Measurements from ENCODE around the gene CST1. TPM values are rescaled to one million over a fixed set of nuclear protein-coding genes. Genes with fewer than 3 reads are reported as not detected.

Gene CST1, protein sequence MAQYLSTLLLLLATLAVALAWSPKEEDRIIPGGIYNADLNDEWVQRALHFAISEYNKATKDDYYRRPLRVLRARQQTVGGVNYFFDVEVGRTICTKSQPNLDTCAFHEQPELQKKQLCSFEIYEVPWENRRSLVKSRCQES
- total RNA-seq, result 0.16 TPM in 1 of 2 replicates, not detected in the other

GRCh38 chr20:23750786-23751185, at the start of gene CST1:
Gene CST1 (minus strand): TSS chr20:23750935. CDS start chr20:23750866, 69 bp downstream.

Other genes with a start within 250 kb of the CST1 start
- gene CST9L, start 182.5 kb downstream of the CST1 start, total RNA-seq, result not detected in 2 replicates
- not detected in 2 replicates for gene CST9, start 145.0 kb downstream of the CST1 start, total RNA-seq
- gene CST3, start 113.0 kb downstream of the CST1 start, total RNA-seq, result 181 and 201 TPM in 2 replicates
- gene CST4, start 61.9 kb downstream of the CST1 start, total RNA-seq, result not detected in 2 replicates
- gene CST2, start 75.8 kb upstream of the CST1 start, total RNA-seq, result not detected in 2 replicates
- not detected in 2 replicates for gene CST5, start 128.8 kb upstream of the CST1 start, total RNA-seq
- gene GGTLC1, start 237.8 kb upstream of the CST1 start, total RNA-seq, result not detected in 2 replicates

All from bladder microvascular endothelial cell (primary cell).